HG02588 (cell line): ENCODE results near the gene TTC9.

Source experiments
- ATAC-seq: cut with Tn5 transposase; IDR thresholded peaks from one replicate; pipeline ENCODE4 v1.9.1; 2021; ENCODE audit warnings: mild to moderate bottlenecking, moderate library complexity; ENCODE audit not compliant: unreplicated experiment

TTC9 gene

DNA sequence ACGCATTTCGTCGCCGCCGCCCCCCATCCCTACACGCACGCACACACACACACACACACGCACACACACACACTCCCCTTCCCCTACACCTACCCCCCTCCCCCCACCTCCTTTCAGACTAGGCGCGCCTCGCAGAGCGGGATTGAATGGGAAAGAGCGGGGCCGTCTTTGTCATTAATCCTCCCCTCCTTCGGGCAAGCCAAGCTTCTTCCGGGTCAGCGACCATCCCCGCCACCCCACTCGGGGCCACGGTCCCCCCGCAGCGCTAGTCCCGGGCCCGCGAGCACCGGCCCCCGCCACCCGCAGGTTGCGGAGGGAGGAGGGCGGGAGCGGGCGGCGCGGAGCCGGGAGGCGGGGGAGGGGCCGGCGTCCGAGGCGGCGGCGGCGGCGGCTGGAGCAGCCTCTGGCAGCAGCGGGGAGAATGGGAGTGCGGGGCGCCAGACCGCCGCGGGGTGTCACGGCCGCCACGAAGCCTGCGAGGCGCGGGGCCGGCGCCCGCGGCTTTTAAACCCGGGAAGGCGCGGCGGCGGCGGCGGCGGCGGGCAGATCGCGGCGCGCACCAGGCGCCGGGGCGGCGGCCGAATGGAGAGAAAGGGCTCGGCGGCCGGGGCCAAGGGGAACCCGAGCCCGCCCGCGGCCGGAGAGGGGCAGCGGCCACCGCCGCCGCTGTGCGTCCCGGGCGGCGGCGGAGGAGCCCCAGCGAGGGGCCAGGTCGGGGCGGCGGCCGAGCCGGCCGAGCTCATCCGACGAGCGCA, at the start of gene TTC9:
Gene TTC9 (plus strand): TSS at position 369 of the 755 bp plus-strand sequence. CDS start 214 bp downstream, at position 583.
- peak; percentile 21 for ATAC-seq

DNA sequence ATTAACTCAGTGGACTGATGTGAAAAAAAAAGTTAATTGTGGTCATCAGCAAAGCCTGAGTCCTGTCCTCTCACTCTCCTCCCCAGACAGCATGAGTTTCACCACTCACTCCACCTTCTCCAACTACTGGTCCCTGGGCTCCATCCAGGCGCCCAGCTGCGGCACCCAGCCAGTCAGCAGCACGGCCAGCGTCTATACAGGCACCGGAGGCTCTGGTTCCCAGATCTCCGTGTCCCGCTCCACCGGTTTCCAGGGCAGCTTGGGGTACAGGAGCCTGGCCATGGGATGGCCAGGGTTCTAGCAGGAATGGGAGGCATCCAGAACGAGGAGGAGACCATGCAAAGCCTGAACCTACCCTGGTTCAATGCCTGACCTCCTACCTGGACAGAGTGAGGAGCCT, 47.3 kb upstream of the TTC9 start:
- ATAC-seq, result no peak

DNA sequence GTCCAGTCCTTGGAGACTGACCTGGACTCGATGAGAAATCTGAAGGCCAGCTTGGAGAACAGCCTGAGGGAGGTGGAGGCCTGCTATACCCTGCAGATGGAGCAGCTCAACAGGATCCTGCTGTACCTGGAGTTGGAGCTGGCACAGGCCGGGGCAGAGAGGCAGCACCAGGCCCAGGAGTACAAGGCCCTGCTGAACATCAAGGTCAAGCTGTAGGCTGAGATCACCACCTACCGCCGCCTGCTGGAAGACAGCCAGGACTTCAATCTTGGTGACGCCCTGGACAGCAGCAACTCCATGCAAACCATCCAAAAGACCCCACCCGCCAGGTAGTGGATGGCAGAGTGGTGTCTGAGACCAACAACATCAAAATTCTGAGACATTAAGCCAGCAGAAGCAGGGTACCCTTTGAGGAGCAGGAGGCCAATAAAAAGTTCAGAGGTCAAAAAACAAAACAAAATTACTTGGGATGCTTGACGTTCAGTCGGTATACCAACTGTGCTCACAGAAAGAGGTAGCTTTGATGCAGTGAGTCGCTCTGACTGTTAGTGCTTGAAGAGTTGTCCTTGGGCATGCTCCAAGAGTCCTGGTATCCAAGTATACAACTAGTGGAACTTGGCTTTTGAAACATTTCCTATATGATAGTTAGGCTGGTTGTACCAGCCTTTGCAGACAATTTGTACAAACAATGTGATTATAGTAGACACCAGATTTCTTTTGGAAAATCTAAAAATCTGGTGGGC, 46.1 kb upstream of the TTC9 start:
- ATAC-seq, result no peak

DNA sequence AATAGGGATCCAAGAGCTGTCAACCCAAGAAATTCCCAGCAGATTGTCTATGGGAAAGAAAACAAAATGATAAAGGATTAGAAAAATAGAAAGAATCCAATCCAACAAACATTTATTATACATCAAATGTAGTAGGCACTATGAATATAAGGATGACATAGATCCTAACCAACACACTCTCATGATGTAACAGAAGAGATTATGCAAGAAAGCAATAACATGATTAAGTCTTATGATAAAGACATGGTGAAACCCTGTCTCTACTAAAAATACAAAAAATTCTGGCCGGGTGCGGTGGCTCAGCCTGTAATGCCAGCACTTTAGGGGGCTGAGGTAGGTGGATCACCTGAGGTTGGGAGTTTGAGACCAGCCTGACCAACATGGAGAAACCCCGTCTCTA, 44.0 kb upstream of the TTC9 start:
- ATAC-seq, result no peak

DNA sequence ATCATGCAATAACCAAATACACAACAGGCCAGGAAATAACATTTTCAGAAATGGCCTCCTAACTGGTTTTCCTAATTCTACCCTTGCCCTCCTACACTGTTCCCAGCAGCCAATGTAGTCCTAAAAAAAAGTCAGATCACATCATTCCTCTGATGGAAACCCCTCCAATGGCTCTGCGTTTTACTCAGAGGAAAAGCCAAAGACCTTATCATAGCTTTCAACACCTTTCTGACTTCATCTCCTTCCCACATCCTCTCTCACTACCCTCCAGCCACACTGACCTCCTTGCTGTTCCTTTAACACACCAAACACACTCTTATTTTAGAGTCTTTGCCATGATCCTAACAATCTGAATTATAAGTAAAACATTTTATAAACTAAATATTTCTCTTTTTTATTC, 42.4 kb upstream of the TTC9 start:
- ATAC-seq, result no peak

DNA sequence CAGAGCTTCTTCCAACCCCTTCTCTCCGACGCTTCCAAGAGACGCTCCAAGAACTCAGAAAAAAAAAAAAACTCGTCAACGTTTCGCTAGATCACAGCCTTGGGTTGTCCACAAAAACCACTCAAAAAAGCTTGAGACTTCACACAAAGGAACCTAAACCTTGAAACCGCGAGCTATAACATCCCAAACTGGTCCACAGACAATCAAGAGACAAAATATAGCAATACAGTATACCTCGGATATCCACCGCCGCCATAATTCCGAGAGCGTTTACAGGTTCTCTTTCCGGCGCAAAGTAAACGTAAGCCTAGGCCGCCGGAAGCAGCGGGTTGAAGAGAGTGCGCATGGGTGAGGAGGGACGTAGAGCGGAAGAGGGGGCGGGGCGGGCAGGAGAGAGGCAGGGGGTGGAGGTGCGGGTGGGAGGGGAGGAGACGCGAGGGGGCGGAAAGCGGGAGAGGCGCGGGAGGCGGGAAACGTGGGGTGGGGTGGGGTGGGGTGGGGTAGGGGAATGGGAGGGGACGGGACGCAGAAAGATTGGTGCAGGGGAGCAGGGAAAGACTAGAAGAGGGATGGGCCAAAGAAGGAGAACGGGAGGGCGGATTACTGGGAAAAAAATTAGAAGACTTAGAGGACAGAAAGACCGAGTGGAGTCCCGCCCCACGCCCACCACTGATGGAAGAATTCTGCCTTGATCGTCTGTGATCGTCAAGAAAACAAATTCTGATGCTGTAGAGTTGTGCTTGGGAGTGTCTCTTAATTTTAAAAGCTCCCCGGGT, 41.1 kb upstream of the TTC9 start, which contains the start of gene MED6:
Gene MED6 (minus strand): TSS at position 274 of the 776 bp plus-strand sequence. CDS start 18 bp downstream, at position 256.
- peak; percentile 91 for ATAC-seq

DNA sequence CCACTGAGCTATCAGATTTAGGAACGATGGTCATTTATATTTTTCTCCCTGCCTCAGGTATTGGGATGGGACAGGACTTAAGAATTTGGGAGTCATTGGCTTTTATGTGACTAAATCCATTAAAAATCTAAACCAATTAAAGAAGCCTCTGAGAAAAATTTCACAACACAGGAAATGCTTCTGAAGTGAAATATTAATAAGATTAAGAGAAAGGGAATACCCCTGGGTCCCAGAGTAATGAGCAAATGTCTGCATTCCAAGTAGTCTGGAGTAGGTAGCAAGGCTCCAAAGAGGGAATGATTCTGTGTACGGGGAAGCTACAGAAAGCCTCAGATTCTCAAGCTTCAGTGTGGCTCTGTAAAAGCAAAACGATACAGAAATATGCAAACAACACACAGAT, 40.6 kb upstream of the TTC9 start:
- ATAC-seq, result no peak

DNA sequence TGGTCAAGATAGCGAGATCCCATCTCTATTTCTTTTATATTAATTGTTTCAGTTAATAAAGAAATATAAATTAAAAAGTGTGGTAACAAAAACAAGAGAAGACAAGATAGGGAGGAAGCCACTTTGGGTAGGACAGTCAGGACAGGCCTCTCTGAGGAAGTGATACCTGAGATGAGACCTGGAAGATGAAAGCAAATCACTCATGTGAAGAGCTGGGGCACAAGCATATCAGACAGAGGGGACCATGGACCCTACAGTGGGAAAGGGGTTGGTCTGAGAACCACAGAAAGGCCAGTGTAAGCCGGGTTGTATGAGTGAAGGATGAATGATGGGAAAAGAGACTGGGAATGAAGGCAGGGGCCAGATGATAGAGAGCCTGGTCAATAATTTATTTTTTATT, 39.5 kb upstream of the TTC9 start:
- no peak for ATAC-seq

DNA sequence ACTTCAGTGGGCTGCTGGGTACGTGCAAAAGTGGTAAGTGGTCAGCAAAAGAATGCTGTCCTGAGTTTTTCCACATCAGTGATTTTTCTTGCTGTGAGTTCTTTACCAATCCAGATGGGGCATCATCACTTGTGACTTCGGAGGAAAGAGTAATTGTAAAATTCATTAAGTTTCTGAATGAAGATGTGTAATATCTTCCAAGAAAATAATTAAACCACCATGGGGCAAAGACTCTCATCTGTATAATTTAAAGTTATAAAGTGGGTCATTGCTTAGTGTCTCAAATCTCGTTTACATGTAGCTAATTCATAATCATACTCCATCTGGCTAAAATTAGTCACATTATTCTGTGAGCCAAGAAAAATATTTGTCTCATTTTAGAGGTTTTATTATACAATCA, 30.5 kb upstream of the TTC9 start:
- ATAC-seq, result no peak

DNA sequence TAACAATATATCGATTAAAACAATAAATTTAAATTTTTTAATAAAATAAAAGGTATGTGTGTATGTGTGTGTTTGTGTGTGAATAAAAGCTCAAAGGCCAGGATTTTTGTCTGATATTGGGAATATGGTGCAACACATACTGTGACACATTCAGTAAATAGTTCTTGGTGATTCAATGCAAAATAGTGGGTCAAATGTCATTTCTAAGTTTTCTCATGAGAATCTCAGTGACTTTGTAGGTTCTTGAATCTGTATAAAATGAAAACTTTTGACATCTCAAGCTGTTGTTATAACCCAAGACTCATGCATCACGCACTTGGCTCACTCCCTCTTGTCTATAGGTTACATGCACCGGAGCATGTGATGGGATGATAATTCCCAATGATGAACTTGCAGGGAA, 25.1 kb upstream of the TTC9 start:
- no peak for ATAC-seq

DNA sequence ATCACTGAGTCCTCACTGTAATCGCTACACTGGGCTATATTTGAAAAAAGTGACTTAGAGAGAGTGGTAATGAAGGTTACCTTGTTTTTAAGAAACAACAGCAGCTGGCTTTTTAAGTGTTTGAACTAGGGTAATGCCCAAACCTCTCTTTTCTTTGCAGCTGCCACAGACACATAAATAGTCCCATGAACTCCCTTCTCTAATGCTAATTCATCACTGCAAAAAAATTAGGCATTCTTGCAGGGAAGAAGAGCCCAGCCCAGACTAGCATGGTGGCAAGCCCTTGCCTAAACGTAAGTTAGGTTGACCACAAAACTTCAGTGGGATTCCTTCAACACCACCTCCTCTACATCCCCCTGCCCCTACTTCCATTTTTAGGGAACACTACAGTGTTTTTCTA, 23.4 kb upstream of the TTC9 start:
- ATAC-seq, result no peak

DNA sequence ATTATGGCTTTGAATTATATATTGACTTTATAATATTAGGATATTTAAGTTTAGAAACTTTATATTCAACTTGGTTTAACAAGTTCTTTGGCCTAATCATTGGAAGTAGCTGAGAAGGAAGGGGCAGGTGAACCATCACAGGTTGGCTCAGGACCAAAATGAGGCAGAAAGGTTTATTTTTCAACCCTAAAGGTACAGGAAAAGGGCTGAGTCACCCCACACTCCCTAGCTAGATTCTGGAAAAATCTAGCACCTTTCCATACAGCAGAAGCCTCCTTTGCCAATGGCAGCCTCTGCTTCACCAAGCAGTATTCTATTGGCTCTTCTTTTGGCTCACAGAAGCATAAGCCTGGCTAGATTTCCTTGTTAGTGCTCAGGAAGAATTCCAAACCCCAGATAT, 22.0 kb upstream of the TTC9 start:
- ATAC-seq, result no peak

DNA sequence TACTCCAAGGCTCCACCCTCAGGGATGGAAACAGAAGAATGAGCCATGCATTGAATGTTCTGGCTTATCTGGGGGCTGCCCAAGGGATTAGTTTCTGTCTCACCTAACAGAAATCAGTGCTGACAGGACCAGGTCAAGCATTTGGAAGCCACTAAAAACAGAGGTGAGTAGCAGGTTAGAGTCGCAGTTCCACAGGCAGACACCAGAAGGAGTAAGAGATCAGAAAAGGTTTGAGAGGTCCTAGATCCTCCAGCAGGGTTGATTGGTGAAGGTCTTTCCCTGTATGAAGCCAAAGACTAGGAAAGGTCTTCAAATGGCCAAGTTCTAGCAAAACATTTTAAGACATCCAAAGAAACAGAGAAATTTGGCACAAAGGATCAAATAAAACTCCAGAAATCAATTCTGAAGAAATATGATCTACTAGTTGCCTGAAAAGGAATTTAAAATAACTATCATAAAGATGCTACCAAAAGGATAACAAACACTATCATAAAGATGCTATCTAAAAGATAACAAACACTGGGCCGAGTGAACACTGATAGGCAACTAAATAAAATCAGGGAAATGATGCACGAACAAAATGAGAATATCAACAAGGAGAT, 19.5 kb upstream of the TTC9 start:
- no peak for ATAC-seq

DNA sequence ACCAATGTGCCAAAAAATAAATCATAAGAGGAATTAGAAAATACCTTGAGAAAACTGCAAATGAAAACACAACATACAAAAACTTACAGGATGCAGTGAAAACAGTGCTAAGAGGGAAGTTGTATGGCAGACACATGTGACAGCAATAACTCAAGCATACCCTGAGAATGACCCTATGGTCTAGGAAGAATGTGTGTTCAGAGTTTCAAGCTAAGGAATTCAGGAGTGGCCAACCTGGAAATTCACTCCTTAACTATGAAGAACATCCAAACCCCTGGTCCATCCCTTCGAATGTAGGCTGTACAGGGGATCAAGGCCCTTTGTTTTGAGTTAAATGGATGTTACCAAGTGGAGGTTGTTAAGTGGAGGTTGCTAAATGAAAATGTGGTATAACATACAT, 16.7 kb upstream of the TTC9 start:
- ATAC-seq, result no peak

DNA sequence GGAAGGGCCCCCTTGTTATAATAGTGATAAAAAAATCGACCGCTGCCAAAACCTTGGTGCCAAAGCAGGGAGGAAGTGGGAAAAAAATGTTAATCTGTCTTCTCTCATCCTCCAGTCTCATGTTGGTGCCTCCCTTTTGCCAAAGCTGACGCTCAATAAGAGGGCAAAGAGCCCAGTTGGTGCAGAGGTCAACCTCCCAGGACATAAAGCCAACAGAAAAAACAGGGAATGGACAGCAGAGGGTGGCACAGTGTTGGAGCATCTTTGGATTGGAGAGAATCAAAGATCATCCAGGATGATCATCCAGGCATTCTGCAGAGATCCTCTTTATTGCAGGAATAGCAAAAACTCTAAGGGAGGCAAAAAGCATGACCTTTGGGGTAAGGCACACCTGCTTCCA, 9.8 kb upstream of the TTC9 start:
- ATAC-seq, result no peak

DNA sequence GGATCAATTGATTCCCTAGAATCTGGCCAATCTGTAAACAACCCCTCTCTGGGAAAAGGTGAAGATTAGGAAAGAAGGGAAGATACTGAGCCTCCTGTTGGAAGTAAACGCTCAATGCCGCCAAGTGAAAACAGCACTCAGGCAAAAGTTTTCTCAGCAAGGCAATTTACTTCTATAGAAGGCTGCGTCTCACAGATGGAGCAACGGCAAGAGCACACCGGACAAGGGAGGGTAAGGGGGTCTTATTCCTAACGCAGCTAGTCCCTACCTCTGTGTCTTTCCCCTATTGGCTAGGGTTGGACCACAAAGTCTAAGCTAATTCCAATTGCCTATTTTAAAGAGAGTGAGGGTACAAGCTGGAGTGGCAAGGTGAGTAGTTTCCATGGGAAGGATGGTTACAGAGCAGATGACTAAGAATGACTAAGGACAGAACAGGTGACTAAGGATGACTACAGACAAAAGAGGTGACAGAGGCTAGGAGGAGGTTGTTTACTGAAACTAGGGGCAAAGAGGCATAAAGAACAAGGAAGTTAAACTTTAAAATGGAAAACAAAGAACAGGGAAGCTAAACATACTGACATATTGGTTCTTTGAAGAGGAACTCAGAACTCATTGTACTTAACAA, 5.6 kb upstream of the TTC9 start:
- ATAC-seq, result no peak

DNA sequence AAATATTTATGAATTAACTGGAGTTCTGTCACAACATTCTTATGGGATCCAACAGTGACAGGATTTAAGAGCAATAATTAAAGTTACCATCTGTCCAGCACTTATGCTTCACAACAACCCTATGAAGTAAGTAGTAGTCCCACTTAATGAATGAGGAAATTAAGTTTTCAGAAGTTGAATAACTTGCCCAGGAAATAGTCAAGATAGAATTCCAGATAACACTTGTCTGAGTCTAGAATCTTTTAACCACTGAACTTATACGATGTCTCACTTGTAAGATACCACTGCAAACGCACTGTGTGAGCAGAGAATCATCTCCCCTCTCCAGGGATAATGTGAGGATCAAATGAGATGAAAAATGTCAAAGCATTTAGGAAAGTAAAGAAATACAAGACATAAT, 3.3 kb upstream of the TTC9 start:
- ATAC-seq, result no peak

DNA sequence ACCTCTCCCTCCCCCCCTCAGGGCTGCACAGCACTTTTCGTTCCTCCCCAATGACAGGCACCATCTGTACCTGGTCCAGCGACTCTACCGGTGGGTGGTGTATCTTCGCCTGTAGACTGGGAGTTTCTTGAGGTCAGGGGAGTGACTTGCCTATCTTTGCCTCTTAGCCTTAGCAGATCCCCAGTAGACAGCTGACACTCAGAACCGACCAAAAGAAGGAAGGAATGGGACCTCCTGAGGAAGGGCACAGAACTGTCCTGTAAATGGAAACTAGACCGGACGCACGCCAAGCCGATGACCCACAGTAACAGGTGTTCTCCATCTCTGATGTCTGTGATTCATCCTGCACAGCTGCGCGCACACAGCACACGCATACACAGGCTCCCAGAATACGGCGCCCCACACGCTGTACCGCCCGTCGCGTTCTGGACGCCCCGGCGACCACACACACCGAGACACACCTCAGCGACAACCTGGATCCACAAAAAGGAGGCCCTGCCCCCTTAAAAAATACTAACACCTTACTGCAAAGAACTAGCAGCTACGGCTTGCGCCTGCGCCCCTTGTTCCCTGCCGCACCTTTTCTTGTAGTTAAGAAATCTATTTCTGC, 673 bp upstream of the TTC9 start:
- ATAC-seq, result peak; percentile 59

DNA sequence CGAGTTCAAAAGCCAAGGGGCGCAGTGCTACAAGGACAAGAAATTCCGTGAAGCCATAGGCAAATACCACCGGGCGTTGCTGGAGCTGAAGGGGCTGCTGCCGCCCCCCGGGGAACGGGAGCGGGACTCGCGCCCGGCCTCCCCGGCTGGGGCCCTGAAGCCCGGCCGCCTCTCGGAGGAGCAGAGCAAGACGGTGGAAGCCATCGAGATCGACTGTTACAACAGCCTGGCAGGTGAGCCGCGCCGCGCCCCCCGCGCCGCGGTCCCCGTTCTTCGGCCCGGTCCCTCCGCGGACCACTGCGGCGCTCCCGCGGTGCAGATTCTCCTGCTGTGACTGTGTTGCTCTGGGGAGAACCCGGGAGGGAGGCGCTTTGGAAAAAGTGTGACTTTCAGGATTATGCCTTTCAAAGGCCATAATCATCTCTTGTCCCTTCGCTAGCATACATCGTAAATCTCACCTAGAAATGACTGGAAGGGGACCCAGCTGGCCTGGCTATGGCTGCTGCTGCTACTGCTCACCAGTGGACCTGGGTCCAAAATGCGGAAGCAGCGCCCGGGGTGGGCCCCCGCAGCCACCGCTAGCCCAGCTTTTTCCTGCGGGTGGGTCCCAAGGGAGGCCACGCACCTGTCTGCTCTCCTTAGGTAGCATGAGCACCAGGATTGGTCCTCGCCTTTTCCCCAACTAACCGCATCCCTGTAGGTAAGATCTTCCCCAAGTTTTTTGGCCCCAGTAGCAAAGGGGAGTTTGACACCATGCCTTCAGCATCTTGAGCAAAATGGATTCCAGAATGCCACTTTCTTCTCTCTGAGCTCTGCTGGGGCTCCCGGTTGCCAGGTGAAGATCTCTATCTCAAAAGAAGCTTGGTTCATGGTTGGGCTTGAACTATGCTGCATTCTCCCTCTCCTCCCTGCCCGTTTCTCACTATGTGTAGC, 853 bp downstream of the TTC9 start:
- peak; percentile 36 for ATAC-seq
